K562 (cell line): ENCODE measurements around the gene CREBL2. TPM values are rescaled to one million over a fixed set of nuclear protein-coding genes. Genes with fewer than 3 reads are reported as not detected.

ENCODE experiments used
- ATAC-seq: fragments of 200-7000 bp; cut with Tn5 transposase; 3 replicates; pipeline ENCODE4 v1.9.1; 2020; ENCODE audit warnings: moderate library complexity
- BruUV-seq: library from RNA; stranded (reverse); fragments of 400-500 nt; replicated peaks from 2 replicates; lab custom pipeline; 2021; lab: Mats Ljungman, UMichigan
- CTCF ChIA-PET: fragments of 300-600 bp; formaldehyde crosslinking; extraction: SDS; loops from one replicate; lab custom pipeline; 2021; ENCODE audit warnings: low intra/inter-chr PET ratio; lab: Yijun Ruan, JAX
- POLR2A ChIA-PET: fragments of 300-600, 350-650 bp; sonication (Branson Sonifier 250); formaldehyde crosslinking; extraction: SDS; loops from one replicate; lab custom pipeline; 2021; ENCODE audit warnings: antibody characterized with exemption, inconsistent platforms; lab: Yijun Ruan, JAX
- DNase-seq, 4 experiments: peaks; one replicate each; pipeline versions ENCODE4 v3.0.0 to v3.0.0-alpha.2; 2011 to 2018; ENCODE audit warnings: low spot score in 3 of 4, mixed read lengths in 3 of 4; ENCODE audit errors: extremely low read depth in 1 of 4
- FAIRE-seq: peaks from 2 replicates; lab custom pipeline; 2011; peaks lifted over from hg19 to GRCh38; lab: Jason Lieb, UNC
- H2AFZ ChIP-seq: 2 replicates; pipeline ENCODE4 v1.6.0; 2011; ENCODE audit warnings: low read depth, low read length, control low read depth, inconsistent platforms
- H3K27ac ChIP-seq: fragments of 200-600 bp; 3 replicates; pipeline ENCODE4 v1.8.0; 2011; ENCODE audit warnings: low read depth, mild to moderate bottlenecking, control low read depth, inconsistent platforms, low read length, moderate library complexity, mixed read lengths; ENCODE audit errors: extremely low read depth
- H3K27me3 ChIP-seq, 2 experiments: fragments of 300-600 bp in 1 of 2; 2 replicates in 1 of 2; 3 replicates in 1 of 2; pipeline versions ENCODE4 v1.6.0 to v1.8.0; 2011; ENCODE audit warnings: inconsistent platforms in 2 of 2, low read length in 2 of 2, mild to moderate bottlenecking in 1 of 2, mixed read lengths in 1 of 2, moderate library complexity in 1 of 2; ENCODE audit not compliant: control insufficient read depth in 2 of 2, insufficient read depth in 2 of 2
- H3K36me3 ChIP-seq: fragments of 300-600 bp; 3 replicates; pipeline ENCODE4 v1.8.0; 2011; ENCODE audit warnings: mild to moderate bottlenecking, low read length, inconsistent platforms; ENCODE audit not compliant: control insufficient read depth, insufficient read depth
- H3K4me1 ChIP-seq, 2 experiments: fragments of 200-600 bp in 1 of 2; replicated peaks in 1 of 2; 2 replicates in 1 of 2; 3 replicates in 1 of 2; pipeline versions ENCODE4 v1.5.1 to v1.8.0; 2011; ENCODE audit warnings: inconsistent platforms in 2 of 2, low read length in 2 of 2, mild to moderate bottlenecking in 1 of 2, mixed read lengths in 1 of 2, moderate library complexity in 1 of 2; ENCODE audit not compliant: control insufficient read depth in 2 of 2, insufficient read depth in 2 of 2
- H3K4me2 ChIP-seq: 2 replicates; pipeline ENCODE4 v1.6.1; 2011; ENCODE audit warnings: low read length, control low read depth, inconsistent platforms, mixed read lengths; ENCODE audit not compliant: insufficient read depth
- H3K4me3 ChIP-seq: fragments of 200-600 bp; sonication (generic), shearing (Covaris generic); 2 replicates; pipeline ENCODE4 v1.5.1; 2016; ENCODE audit warnings: control low read depth, inconsistent platforms
- H3K79me2 ChIP-seq: fragments of 200-600 bp; 3 replicates; pipeline ENCODE4 v1.8.0; 2011; ENCODE audit warnings: low read length, inconsistent platforms; ENCODE audit not compliant: control insufficient read depth, insufficient read depth
- H3K9ac ChIP-seq, 2 experiments: 2 replicates each; pipeline versions ENCODE4 v1.6.0 to v1.6.1; 2011; ENCODE audit warnings: low read depth in 2 of 2, low read length in 2 of 2, control low read depth in 1 of 2, inconsistent platforms in 1 of 2, mild to moderate bottlenecking in 1 of 2, mixed read lengths in 1 of 2; ENCODE audit not compliant: insufficient read depth in 1 of 2
- H3K9me1 ChIP-seq: one replicate; pipeline ENCODE4 v1.6.0; 2011; ENCODE audit warnings: inconsistent platforms, mild to moderate bottlenecking, low read length, moderate library complexity; ENCODE audit not compliant: control insufficient read depth, insufficient read depth
- H3K9me3 ChIP-seq: replicated peaks from 2 replicates; pipeline ENCODE4 v1.5.1; 2011; ENCODE audit warnings: low read depth, low read length, inconsistent platforms; ENCODE audit not compliant: control insufficient read depth, insufficient read depth
- H4K20me1 ChIP-seq: replicated peaks from 2 replicates; pipeline ENCODE4 v1.6.1; 2011; ENCODE audit warnings: low read length, inconsistent platforms, mixed read lengths; ENCODE audit not compliant: control insufficient read depth, insufficient read depth
- CREM ChIP-seq: IDR thresholded peaks from 2 replicates; pipeline ENCODE4 v1.6.1; 2014; ENCODE audit warnings: antibody characterized with exemption, low read depth
- EHMT2 ChIP-seq: fragments of 450-650 bp; IDR thresholded peaks from 2 replicates; pipeline ENCODE4 v1.6.1; 2018; ENCODE audit warnings: antibody characterized with exemption
- FOXK2 ChIP-seq, 2 experiments: fragments of 450-650 bp; IDR thresholded peaks in 1 of 2; conservative IDR thresholded peaks in 1 of 2; 2 replicates each; pipeline ENCODE4 v1.6.1; 2016; ENCODE audit warnings: low read depth in 2 of 2, mild to moderate bottlenecking in 1 of 2
- MIER1 ChIP-seq: fragments of 450-650 bp; IDR thresholded peaks from 2 replicates; pipeline ENCODE4 v1.6.1; 2016; ENCODE audit warnings: antibody characterized with exemption, mild to moderate bottlenecking, low read depth
- MTA3 ChIP-seq: fragments of 450-650 bp; formaldehyde crosslinking; IDR thresholded peaks from 2 replicates; pipeline ENCODE4 v1.6.1; 2017; ENCODE audit warnings: mild to moderate bottlenecking, borderline replicate concordance
- RBM39 ChIP-seq: fragments of 200-400 bp; formaldehyde crosslinking; optimal IDR thresholded peaks from 2 replicates; pipeline ENCODE3; 2018; ENCODE audit warnings: low read depth, low read length
- ZKSCAN1 ChIP-seq: fragments of 150-350 bp; IDR thresholded peaks from 2 replicates; pipeline ENCODE4 v1.6.1; 2016; ENCODE audit warnings: low read depth, low read length
- ZNF766 ChIP-seq: fragments of 200-800 bp; sonication (Bioruptor generic); conservative IDR thresholded peaks from 2 replicates; pipeline ENCODE4 v1.6.1; 2016; ENCODE audit warnings: missing genetic modification characterization, missing compliant biosample characterization
- WGBS: fragments of 100-300 bp; shearing (Covaris generic); methylation state at CpG from one replicate; pipeline ENCODE4 v1.1.6; 2016; ENCODE audit warnings: low coverage, mixed read lengths; ENCODE audit not compliant: insufficient coverage; ENCODE audit errors: missing lambda C conversion rate; 5-methylcytosine and 5-hydroxymethylcytosine counted together
- in situ Hi-C: fragments of 300-500 bp; cut with MboI; formaldehyde crosslinking; loops from 4 replicates; pipeline ENCODE4 v1.15.0; 2018; ENCODE audit warnings: inconsistent platforms, mixed read lengths
- intact Hi-C: fragments of 100-400 bp; cut with micrococcal nuclease; formaldehyde crosslinking; loops from 2 replicates; pipeline ENCODE4 v1.14.2; 2022
- polyA plus RNA-seq, 8 experiments: library from polyadenylated mRNA; depleted of rRNA in 4 of 8; stranded (reverse) in 5 of 8; unstranded in 3 of 8; fragments of >200 nt; fragmentation: Nextera tagmentation in 2 of 8; fragmentation: Illumina TruSeq in 1 of 8; extraction: Ambion mirVana in 2 of 8; extraction: Trizol in 1 of 8; gene quantifications; 2 replicates each; pipeline versions ENCODE4 v1.2.1 to v1.2.3, GENCODE V29; 2011 to 2014; ENCODE audit warnings: inconsistent platforms in 1 of 8, missing spikeins in 1 of 8
- total RNA-seq, 7 experiments: library from RNA; depleted of rRNA in 6 of 7; stranded (reverse); fragments of >200 nt in 6 of 7; fragmentation: Illumina TruSeq in 2 of 7; extraction: Trizol in 2 of 7; gene quantifications; 2 replicates each; pipeline versions ENCODE4 v1.2.1 to v1.2.3, GENCODE V29; 2011 to 2021; ENCODE audit warnings: low replicate concordance in 1 of 7
- TF ChIP-seq, protein P1 (sequence below), 2 experiments: fragments of 450-650 bp; formaldehyde crosslinking in 1 of 2; IDR thresholded peaks; 2 replicates each; pipeline versions ENCODE4 v1.4.0 to v1.6.1; 2014 to 2020; ENCODE audit warnings: mild to moderate bottlenecking in 2 of 2, borderline replicate concordance in 1 of 2, low read depth in 1 of 2
- TF ChIP-seq, protein P2 (sequence below), 2 experiments: IDR thresholded peaks; 2 replicates each; pipeline ENCODE4 v1.6.1; 2011; ENCODE audit warnings: borderline replicate concordance in 1 of 2, control low read depth in 1 of 2, low read depth in 1 of 2, low read length in 1 of 2, mild to moderate bottlenecking in 1 of 2, mixed read lengths in 1 of 2, moderate library complexity in 1 of 2; ENCODE audit not compliant: insufficient read depth in 1 of 2, insufficient read length in 1 of 2, poor library complexity in 1 of 2, severe bottlenecking in 1 of 2; ENCODE audit errors: extremely low read depth in 1 of 2

The CREBL2 gene
- total and polyA plus RNA-seq, 9 of the 15 experiments (the other 6 are each of a cell fraction or from before 2014, with no cell fraction given): 1.7 to 7.3 (median 5.2) TPM

DNA sequence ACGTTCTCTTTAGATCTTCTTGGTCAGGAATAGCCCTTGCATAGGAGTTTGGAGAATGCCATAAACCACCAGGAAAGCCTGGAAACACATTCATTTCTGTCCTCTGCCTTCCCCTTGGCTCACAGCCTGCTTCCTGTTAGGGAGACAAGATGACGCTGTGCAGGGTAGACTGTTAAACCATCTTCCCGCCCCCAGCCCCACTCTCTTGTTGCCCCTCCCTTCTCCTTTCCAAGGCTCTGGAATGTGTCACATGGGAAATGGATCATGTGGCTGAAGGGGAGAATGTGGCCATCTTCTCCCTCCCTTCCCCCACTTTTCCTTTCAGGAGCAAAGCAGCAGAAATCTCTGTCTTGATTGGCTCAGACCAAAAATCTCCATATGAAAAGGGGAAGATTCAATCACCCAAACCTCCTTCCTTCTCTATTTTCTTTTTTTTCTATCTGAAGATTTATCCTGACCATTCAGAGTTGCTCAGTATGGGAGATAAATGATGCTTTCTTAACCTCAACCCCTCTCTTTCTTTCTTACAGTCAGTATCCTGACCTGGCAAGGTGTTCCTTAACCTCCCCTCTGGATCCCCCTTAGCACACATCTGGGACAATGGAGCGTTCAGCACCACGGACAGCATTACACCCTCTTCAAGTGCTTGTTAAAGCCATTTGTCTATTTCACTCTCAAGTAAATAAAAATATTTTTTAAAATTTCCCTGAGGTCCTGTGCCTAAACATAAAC lies 72.9 kb downstream of the CREBL2 start:
- H4K20me1 ChIP-seq: no peaks in the 10 kb centered on the region
- H3K4me2 ChIP-seq: no peak overlapping the region
- no peaks in the 10 kb centered on the region for H3K4me1 ChIP-seq
- H3K9me3 ChIP-seq: no peaks in the 10 kb centered on the region
- no peak for FAIRE-seq
- H3K79me2 ChIP-seq: no peaks in the 10 kb centered on the region
- peak in 3 of 4 experiments; percentile 15 to 31 (median 28) for DNase-seq
- no peaks in the 10 kb centered on the region for H3K36me3 ChIP-seq
- POLR2A ChIA-PET: no interaction called here
- in situ Hi-C loops: no loop called here
- no peaks in the 10 kb centered on the region for H3K9me1 ChIP-seq
- BruUV-seq: no TSS peak
- intact Hi-C loops: no loop called here
- no peak overlapping the region for H2AFZ ChIP-seq
- H3K27me3 ChIP-seq: no peaks in the 10 kb centered on the region
- H3K9ac ChIP-seq: no peak overlapping the region
- H3K4me3 ChIP-seq: no peak overlapping the region
- CTCF ChIA-PET: no interaction called here
- peak; percentile 51; the same call in 1 of the 3 replicates for ATAC-seq
- WGBS: 0% methylated on average over 4 of the region's 5 CpGs
- no peak overlapping the region for H3K27ac ChIP-seq
- TF ChIP-seq MIER1 (peak; percentile 93), CREM (0 out of 2 replicates have a peak, but pooled peaks have one; percentile 6), RBM39 (no peak), EHMT2 (peak; percentile 95), FOXK2 (conservative IDR thresholded peaks at IDR 0.05 in 1 of 2, IDR thresholded peaks at IDR 0.05 in 1 of 2; ENCODE audit: low read depth in 2 of 2) (no peak), MTA3 (no peak), ZNF766 (CRISPR knock-in tag) (0 out of 2 replicates have a peak, but pooled peaks have one; percentile 39), ZKSCAN1 (no peak)
- TF ChIP-seq, protein P1, sequence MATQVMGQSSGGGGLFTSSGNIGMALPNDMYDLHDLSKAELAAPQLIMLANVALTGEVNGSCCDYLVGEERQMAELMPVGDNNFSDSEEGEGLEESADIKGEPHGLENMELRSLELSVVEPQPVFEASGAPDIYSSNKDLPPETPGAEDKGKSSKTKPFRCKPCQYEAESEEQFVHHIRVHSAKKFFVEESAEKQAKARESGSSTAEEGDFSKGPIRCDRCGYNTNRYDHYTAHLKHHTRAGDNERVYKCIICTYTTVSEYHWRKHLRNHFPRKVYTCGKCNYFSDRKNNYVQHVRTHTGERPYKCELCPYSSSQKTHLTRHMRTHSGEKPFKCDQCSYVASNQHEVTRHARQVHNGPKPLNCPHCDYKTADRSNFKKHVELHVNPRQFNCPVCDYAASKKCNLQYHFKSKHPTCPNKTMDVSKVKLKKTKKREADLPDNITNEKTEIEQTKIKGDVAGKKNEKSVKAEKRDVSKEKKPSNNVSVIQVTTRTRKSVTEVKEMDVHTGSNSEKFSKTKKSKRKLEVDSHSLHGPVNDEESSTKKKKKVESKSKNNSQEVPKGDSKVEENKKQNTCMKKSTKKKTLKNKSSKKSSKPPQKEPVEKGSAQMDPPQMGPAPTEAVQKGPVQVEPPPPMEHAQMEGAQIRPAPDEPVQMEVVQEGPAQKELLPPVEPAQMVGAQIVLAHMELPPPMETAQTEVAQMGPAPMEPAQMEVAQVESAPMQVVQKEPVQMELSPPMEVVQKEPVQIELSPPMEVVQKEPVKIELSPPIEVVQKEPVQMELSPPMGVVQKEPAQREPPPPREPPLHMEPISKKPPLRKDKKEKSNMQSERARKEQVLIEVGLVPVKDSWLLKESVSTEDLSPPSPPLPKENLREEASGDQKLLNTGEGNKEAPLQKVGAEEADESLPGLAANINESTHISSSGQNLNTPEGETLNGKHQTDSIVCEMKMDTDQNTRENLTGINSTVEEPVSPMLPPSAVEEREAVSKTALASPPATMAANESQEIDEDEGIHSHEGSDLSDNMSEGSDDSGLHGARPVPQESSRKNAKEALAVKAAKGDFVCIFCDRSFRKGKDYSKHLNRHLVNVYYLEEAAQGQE (IDR thresholded peaks at IDR 0.05; ENCODE audit: borderline replicate concordance): peak; percentile 97
- TF ChIP-seq, protein P1 (CRISPR knock-in tag; IDR thresholded peaks at IDR 0.05; ENCODE audit: low read depth): peak; percentile 88
- TF ChIP-seq, protein P2, sequence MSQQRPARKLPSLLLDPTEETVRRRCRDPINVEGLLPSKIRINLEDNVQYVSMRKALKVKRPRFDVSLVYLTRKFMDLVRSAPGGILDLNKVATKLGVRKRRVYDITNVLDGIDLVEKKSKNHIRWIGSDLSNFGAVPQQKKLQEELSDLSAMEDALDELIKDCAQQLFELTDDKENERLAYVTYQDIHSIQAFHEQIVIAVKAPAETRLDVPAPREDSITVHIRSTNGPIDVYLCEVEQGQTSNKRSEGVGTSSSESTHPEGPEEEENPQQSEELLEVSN (IDR thresholded peaks at IDR 0.05; ENCODE audit: borderline replicate concordance in 1 of 2, extremely low read depth in 1 of 2, insufficient read depth in 1 of 2, insufficient read length in 1 of 2, low read depth in 1 of 2, low read length in 1 of 2, poor library complexity in 1 of 2, severe bottlenecking in 1 of 2): no peak
